ENCODE measurements around the gene USP25.

DNA sequence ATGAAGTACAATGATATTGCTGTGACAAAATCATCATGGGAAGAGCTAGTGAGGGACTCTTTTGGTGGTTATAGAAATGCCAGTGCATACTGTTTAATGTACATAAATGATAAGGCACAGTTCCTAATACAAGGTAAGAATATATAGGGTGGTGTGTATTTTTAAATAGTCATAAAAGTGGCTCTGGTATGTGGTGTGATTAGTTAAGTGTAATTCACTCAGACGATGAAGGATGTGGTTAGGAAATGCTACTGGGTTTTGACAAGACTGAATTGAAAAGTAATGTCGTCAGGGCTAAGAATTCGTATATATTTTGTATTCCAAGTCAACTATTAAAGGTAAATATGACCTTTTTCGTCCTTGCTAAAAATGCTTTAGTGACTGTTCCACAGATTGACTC, 101.7 kb downstream of the USP25 start:
- no peak for TF ChIP-seq POLR2A (IDR thresholded peaks at IDR 0.05)
- TF ChIP-seq, protein P1, sequence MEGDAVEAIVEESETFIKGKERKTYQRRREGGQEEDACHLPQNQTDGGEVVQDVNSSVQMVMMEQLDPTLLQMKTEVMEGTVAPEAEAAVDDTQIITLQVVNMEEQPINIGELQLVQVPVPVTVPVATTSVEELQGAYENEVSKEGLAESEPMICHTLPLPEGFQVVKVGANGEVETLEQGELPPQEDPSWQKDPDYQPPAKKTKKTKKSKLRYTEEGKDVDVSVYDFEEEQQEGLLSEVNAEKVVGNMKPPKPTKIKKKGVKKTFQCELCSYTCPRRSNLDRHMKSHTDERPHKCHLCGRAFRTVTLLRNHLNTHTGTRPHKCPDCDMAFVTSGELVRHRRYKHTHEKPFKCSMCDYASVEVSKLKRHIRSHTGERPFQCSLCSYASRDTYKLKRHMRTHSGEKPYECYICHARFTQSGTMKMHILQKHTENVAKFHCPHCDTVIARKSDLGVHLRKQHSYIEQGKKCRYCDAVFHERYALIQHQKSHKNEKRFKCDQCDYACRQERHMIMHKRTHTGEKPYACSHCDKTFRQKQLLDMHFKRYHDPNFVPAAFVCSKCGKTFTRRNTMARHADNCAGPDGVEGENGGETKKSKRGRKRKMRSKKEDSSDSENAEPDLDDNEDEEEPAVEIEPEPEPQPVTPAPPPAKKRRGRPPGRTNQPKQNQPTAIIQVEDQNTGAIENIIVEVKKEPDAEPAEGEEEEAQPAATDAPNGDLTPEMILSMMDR (IDR thresholded peaks at IDR 0.05): no peak
